ENCODE results near the gene KIF1B.
"Not testable (repeated sequence)": the region's sequence is repeated elsewhere in the genome, so short reads cannot be mapped to it uniquely, and the experiment has no call there.

The KIF1B gene

GRCh38 chr1:10242811-10243210 is 32.4 kb downstream of the KIF1B start:
- no peak for DNase-seq

- DNase-seq: no peak
Observed at GRCh38 chr1:10245674-10246073, 35.3 kb downstream of the KIF1B start.

- no peak for DNase-seq
Observed at GRCh38 chr1:10249808-10250457, 39.6 kb downstream of the KIF1B start.

GRCh38 chr1:10250663-10251062 is 40.3 kb downstream of the KIF1B start:
- no peak for DNase-seq

GRCh38 chr1:10251325-10252108 is 41.1 kb downstream of the KIF1B start:
- DNase-seq: not testable (repeated sequence)

- DNase-seq: no peak
Observed at GRCh38 chr1:10252508-10252907, 42.1 kb downstream of the KIF1B start.

GRCh38 chr1:10253149-10253548 is 42.8 kb downstream of the KIF1B start:
- no peak for DNase-seq

GRCh38 chr1:10253755-10254154 is 43.4 kb downstream of the KIF1B start:
- no peak for DNase-seq

GRCh38 chr1:10257851-10258250 is 47.5 kb downstream of the KIF1B start:
- no peak for DNase-seq

GRCh38 chr1:10259547-10259946 is 49.2 kb downstream of the KIF1B start:
- not testable (repeated sequence) for DNase-seq

GRCh38 chr1:10263450-10264082 is 53.2 kb downstream of the KIF1B start:
- no peak for DNase-seq

- no peak for DNase-seq
Observed at GRCh38 chr1:10265027-10265426, 54.7 kb downstream of the KIF1B start.

- DNase-seq: no peak
Observed at GRCh38 chr1:10265900-10266299, 55.5 kb downstream of the KIF1B start.

GRCh38 chr1:10267319-10267718 is 56.9 kb downstream of the KIF1B start:
- DNase-seq: no peak

GRCh38 chr1:10267921-10268320 is 57.6 kb downstream of the KIF1B start:
- DNase-seq: no peak

- DNase-seq: no peak
Observed at GRCh38 chr1:10271090-10271489, 60.7 kb downstream of the KIF1B start.

GRCh38 chr1:10271869-10272268 is 61.5 kb downstream of the KIF1B start:
- DNase-seq: no peak

- DNase-seq: no peak
Observed at GRCh38 chr1:10272274-10272673, 61.9 kb downstream of the KIF1B start.

GRCh38 chr1:10278880-10279279 is 68.5 kb downstream of the KIF1B start:
- DNase-seq: no peak

GRCh38 chr1:10280439-10281350 is 70.3 kb downstream of the KIF1B start:
- no peak for DNase-seq

GRCh38 chr1:10283318-10283984 is 73.1 kb downstream of the KIF1B start:
- DNase-seq: no peak

- DNase-seq: no peak
Observed at GRCh38 chr1:10286244-10286643, 75.9 kb downstream of the KIF1B start.
